ENCODE measurements around the gene MIDN.

The MIDN gene

GRCh38 chr19:1287354-1288225, 39.2 kb downstream of the MIDN start:
- TF ChIP-seq CTCF (IDR thresholded peaks at IDR 0.05; ENCODE audit: low read depth, low read length, poor library complexity, severe bottlenecking) = no peak
- TF ChIP-seq EZH2phosphoT487 (IDR thresholded peaks at IDR 0.05; ENCODE audit: borderline replicate concordance, low read length) = no peak
- no peaks in the 10 kb centered on the region for H3K9me3 ChIP-seq (ENCODE audit: control insufficient read depth, insufficient read depth, low read length)
- no peaks in the 10 kb centered on the region for H3K79me2 ChIP-seq (ENCODE audit: control insufficient read depth, low read length)
- peaks cover 24% of the 10 kb centered on the region for H3K4me1 ChIP-seq (ENCODE audit: control insufficient read depth, low read length)
- peaks cover 61% of the 10 kb centered on the region for H3K27me3 ChIP-seq (ENCODE audit: control insufficient read depth, low read length)
- no peaks in the 10 kb centered on the region for H4K20me1 ChIP-seq (ENCODE audit: control insufficient read depth, insufficient read depth, low read depth, low read length)
- H3F3A ChIP-seq (ENCODE audit: control insufficient read depth, insufficient read depth) = no peaks in the 10 kb centered on the region; the same call in 1 of the 2 replicates
- H3K36me3 ChIP-seq (ENCODE audit: control insufficient read depth, low read length) = no peaks in the 10 kb centered on the region
- H3K9me2 ChIP-seq (replicated peaks; ENCODE audit: control insufficient read depth, low read length) = no peaks in the 10 kb centered on the region
- no peak overlapping the region for H3K27ac ChIP-seq (ENCODE audit: low read depth, low read length)
- H3K4me3 ChIP-seq (ENCODE audit: low read length) = no peak overlapping the region
- no peak overlapping the region for H3K4me2 ChIP-seq (ENCODE audit: low read length)

- H3K4me3 ChIP-seq (ENCODE audit: low read length) = no peak overlapping the region
- no peak overlapping the region for H3K27ac ChIP-seq (ENCODE audit: low read depth, low read length)
- peaks cover 23% of the 10 kb centered on the region for H3K4me1 ChIP-seq (ENCODE audit: control insufficient read depth, low read length)
- no peaks in the 10 kb centered on the region for H3K79me2 ChIP-seq (ENCODE audit: control insufficient read depth, low read length)
- TF ChIP-seq EZH2phosphoT487 (IDR thresholded peaks at IDR 0.05; ENCODE audit: borderline replicate concordance, low read length) = no peak
- peaks cover 61% of the 10 kb centered on the region for H3K27me3 ChIP-seq (ENCODE audit: control insufficient read depth, low read length)
- H3K9me2 ChIP-seq (replicated peaks; ENCODE audit: control insufficient read depth, low read length) = no peaks in the 10 kb centered on the region
- no peaks in the 10 kb centered on the region; the same call in 1 of the 2 replicates for H3F3A ChIP-seq (ENCODE audit: control insufficient read depth, insufficient read depth)
- H3K36me3 ChIP-seq (ENCODE audit: control insufficient read depth, low read length) = no peaks in the 10 kb centered on the region
- no peaks in the 10 kb centered on the region for H4K20me1 ChIP-seq (ENCODE audit: control insufficient read depth, insufficient read depth, low read depth, low read length)
- no peaks in the 10 kb centered on the region for H3K9me3 ChIP-seq (ENCODE audit: control insufficient read depth, insufficient read depth, low read length)
- H3K4me2 ChIP-seq (ENCODE audit: low read length) = no peak overlapping the region
Observed at GRCh38 chr19:1288226-1288612, 39.8 kb downstream of the MIDN start.

GRCh38 chr19:1288833-1289685, 40.7 kb downstream of the MIDN start:
- H3K4me1 ChIP-seq (ENCODE audit: control insufficient read depth, low read length) = peaks cover 16% of the 10 kb centered on the region
- no peaks in the 10 kb centered on the region for H4K20me1 ChIP-seq (ENCODE audit: control insufficient read depth, insufficient read depth, low read depth, low read length)
- H3K4me3 ChIP-seq (ENCODE audit: low read length) = no peak overlapping the region
- no peaks in the 10 kb centered on the region for H3K36me3 ChIP-seq (ENCODE audit: control insufficient read depth, low read length)
- TF ChIP-seq CTCF (IDR thresholded peaks at IDR 0.05; ENCODE audit: low read depth, low read length, poor library complexity, severe bottlenecking) = no peak
- no peak for TF ChIP-seq EZH2phosphoT487 (IDR thresholded peaks at IDR 0.05; ENCODE audit: borderline replicate concordance, low read length)
- H3K9me2 ChIP-seq (replicated peaks; ENCODE audit: control insufficient read depth, low read length) = no peaks in the 10 kb centered on the region
- H3K27ac ChIP-seq (ENCODE audit: low read depth, low read length) = no peak overlapping the region
- no peaks in the 10 kb centered on the region for H3K79me2 ChIP-seq (ENCODE audit: control insufficient read depth, low read length)
- no peaks in the 10 kb centered on the region for H3K9me3 ChIP-seq (ENCODE audit: control insufficient read depth, insufficient read depth, low read length)
- H3K27me3 ChIP-seq (ENCODE audit: control insufficient read depth, low read length) = peaks cover 57% of the 10 kb centered on the region
- no peak overlapping the region for H3K4me2 ChIP-seq (ENCODE audit: low read length)
- H3F3A ChIP-seq (ENCODE audit: control insufficient read depth, insufficient read depth) = no peaks in the 10 kb centered on the region; the same call in 1 of the 2 replicates
